ENCODE results near the gene CRYBG1.
"Not testable (repeated sequence)": the region's sequence is repeated elsewhere in the genome, so short reads cannot be mapped to it uniquely, and the experiment has no call there.

CRYBG1 gene

DNA sequence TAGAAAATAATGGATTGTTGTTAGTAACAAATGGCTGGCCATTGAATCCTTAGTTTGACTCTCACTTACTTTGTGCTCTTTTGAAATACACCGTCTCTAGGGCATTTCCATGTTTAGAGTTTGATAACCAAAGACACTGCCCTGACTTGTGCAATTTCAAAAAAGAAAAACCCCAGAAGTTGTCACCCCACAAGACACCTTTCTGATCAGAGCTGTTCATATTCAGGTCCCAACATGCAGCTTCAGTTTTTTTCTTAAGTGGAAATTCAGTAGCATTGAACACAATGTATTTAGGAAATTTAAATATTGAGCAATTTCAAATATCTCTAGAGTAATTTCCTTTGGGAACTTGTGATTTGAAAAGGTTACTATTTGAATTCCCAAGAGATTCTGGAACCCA is 19.4 kb downstream of the CRYBG1 start:
- no peak for DNase-seq

DNA sequence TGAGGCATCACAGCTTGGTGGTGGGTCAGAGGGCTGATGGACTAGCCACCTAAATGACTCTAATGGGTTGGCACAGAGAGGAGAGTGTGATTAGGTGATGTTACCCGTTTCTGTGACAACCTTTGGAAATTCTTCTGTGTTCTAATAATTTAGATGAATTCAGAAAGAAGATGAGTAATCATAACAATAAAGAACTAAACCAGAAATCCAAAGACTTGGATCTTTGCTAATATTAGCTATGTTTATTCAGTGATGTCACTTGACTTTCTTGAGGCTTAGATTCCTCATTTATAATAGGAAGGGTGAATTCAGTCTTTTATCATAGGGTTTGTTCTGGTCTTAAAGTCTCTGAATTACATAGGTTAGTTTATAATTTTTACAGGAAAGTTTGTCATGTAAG is 19.9 kb downstream of the CRYBG1 start:
- DNase-seq, result no peak

DNA sequence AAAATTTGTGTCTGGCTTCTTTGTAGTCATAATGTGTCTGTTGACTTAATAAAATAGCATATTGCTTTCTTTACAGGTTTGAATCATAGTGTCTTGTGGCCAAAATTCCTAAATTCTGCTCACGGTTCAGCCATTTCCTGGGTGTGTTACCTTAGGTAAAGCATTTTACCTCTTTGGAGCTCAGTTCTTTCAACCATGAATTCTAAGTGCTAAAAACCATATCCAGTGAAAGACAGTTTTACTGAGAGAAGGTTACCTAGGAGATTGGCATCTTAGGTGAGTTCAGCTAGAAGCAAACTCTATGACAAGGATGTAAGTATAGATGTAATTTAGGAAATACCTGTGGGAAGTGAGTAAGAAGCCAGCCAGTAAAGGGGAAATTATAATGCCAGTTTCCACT is 20.7 kb downstream of the CRYBG1 start:
- DNase-seq, result no peak

DNA sequence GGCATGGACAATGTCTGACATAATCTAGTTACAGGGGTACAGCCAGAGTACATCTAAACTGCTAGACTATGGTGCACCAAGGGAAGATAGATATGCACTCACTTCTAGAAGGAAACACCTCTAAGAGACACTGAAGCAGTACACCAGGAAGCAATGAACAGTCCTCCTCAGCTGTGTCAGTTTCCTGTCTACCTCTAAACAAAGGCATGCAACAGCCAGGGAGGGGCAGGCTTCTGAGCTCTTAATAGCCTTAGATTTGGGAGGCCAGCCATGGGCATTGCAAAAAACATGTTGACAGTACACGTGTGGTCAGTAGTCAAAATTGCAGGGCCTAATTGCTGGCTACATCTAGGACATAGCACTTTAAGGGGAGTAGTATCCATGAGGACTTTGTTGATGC is 21.4 kb downstream of the CRYBG1 start:
- DNase-seq, result no peak

DNA sequence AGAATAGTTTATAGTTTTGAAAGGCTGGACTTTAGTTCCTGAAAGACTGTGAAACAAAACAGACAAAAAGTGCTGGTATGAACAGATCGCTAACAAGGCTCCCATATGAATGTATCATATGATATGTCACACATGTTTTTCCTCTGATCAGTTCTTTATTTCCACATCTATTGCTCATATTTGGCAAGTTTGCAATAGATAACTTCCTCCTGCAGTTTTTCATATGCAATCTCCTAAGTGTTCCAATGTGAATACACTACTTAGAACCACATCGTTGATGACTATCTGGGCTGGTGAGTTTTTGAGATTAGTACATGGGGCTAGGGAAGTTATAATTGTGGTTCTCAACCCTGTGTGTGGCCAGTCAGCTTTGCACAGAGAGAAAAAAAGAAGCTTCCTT is 23.1 kb downstream of the CRYBG1 start:
- no peak for DNase-seq

DNA sequence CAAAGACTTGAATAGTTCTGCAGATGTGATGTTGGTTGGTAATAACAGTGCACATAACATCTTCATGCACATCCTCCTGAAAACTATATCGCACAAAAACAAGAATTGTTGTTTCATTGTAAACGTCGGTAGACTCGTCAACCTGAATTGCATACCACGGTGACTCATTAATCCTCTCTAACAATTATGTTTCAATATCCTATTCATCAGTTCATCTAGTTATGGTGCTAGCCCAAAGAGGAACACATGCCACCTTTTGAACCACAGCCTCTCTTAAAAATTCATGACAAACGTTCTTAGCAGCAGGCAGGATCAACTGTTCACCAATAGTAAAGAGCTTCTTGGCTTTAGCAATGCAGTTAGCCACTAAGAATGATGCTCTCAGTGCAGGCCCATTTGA is 25.0 kb downstream of the CRYBG1 start:
- no peak for DNase-seq

DNA sequence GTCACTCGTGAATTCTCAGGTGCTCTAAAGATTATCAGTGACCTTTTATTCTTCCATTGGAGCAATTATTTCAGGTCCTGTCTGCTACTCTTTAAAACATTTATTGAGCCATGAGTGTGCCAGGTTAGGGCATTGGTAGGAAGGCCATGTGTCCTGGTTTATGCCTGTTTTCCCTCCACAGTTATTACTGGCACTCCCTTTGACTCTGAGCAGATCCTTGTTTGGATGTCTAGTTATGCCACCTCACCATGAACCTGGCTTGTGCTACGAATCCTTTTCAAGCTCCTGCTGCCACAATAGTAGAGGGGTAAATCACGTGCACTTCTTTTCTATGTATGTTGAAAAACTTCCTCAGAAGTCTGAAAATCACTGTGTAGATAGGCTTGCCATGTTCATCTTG is 27.4 kb downstream of the CRYBG1 start:
- DNase-seq, result no peak

DNA sequence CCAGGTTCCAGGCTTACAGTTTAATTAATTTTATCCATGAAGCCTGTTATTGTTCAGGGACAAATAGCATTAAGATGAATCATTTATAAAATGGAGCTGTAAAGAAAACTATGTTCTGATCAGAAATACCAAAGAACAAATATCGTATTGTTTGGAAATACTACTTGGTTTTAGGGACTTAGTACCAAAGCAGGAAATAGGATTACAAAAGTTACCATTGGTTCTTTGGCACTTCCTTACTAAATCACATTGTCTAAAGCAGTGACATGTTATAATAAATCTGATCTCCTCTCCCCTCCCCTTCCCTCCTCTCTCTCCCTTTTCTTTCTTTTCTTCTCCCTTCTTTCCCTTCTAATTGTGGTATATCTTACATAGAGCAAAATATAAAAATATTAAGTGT is 29.6 kb downstream of the CRYBG1 start:
- no peak for DNase-seq

DNA sequence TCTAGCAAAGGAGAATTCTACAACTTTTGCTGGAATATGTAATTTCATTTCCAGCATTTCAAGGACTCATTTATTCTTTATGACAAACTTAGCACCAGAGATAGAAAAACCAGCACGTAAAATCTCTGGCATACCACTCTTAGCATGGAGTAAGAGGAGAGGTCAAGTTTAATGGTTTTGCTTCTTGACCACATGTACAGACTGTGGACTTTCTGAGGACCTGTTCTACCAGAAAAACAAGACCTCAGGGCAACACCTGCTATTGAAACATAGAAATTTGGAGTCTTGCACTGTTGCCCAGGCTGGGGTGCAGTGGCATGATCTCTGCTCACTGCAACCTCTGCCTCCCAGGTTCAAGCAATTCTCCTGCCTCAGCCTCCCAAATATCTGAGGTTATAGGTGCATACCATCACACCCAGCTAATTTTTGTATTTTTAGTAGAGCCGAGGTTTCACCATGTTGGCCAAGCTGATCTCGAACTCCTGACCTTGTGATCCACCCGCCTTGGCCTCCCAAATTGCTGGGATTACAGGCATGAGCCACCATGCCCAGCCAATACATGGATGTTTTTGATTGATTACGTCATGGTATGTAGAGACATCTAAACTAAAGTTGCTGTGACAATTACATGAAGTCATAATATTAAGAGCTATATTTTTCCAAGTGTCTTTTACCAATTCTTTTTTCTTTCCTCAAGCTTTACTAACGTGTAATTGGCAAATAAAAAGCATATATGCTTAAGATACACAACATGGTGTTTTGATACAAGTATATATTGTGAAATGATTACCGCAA is 36.1 kb downstream of the CRYBG1 start:
- DNase-seq, result no peak

DNA sequence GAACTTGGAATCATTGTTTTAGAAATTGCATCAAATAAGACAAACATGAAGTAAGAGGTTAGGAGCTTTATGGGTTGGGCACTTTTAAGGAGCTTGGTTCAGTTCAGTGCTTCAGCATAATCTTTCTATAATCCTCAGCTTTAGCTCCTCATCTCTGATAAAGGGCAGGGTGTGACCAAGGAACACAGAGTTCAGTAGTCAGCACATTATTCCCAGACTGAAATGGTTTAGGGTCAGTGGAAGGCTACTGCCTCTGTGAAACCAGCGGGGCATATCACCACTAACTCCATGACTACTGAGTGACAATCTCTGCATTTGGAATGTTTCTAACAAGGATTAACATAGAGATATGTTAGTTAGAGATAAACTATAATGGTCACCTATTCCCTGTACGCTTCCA is 36.9 kb downstream of the CRYBG1 start:
- DNase-seq, result no peak

DNA sequence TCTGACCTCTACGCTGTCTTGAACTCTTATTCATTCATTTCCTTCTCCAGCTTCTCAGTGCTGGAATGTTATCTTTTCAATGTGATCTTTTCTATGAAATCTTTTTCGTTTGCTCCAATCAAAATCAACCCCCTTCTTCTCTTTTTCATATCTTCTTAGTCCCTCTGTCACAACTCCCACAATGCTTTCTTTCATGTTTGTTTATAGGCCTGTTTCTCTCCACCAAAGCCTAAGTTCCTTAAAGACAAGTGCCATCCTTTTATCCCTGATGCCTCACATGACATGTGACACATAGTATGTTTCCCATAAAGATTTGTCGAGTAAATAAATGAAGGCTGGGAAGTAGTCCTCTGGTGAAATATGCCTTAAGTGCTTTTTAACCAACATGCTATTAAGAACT is 38.1 kb downstream of the CRYBG1 start:
- no peak for DNase-seq

DNA sequence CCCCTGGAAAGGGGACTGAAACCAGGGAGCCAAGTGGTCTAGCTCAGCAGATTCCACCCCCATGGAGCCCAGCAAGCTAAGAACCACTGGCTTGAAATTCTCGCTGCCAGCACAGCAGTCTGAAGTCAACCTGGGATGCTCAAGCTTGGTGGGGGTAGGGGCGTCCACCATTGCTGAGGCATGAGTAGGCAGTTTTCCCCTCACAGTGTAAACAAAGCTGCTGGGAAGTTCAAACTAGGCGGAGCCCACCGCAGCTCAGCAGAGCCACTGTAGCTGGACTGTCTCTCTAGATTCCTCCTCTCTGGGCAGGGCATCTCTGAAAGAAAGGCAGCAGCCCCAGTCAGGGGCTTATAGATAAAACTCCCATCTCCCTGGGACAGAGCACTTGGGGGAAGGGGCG is 44.5 kb downstream of the CRYBG1 start:
- DNase-seq, result not testable (repeated sequence)

DNA sequence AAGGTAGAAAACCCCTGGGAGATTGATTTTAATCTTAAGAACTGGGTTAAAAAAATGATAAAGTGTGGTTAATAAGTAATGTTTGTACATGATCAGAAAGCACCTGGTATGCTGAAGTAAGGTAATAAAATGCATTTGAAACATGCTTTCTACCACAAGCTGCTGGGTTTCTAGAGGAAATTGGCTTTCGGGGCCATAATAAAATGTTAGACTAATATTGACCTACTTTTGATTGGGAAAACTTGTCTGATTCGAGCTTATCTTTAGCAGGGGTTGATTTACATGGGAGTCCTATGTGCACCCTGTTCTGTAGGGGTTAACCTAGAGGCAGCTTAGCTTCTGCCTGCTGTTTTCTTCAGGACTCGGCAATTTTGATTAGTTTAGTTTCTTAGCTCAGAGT is 50.5 kb downstream of the CRYBG1 start:
- DNase-seq, result no peak

DNA sequence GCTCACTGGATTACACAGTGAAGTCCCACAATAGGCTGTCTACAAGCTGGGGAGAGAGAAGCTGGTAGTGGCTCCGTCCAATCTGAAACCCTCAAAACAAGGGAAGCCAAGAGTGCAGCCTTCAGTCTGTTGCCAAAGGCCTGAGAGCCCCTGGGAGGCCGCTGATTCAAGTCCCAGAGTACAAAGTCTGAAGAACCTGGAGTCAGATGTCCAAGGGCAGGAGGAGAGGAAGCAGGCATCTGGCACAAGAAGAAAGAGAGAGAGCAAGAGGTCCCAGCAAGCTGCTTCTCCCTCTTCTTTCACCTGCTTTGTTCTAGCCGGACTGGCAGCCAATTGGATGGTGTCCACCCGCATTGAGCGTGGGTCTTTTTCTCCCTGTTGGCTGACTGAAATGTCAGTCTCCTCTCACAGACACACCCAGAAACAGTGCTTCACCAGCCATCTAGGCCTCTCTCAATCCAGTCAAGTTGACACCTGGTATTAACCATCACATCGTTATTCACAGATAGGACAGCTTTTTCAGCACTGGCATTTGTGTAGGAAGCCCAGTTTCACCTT is 51.2 kb downstream of the CRYBG1 start:
- no peak for DNase-seq

DNA sequence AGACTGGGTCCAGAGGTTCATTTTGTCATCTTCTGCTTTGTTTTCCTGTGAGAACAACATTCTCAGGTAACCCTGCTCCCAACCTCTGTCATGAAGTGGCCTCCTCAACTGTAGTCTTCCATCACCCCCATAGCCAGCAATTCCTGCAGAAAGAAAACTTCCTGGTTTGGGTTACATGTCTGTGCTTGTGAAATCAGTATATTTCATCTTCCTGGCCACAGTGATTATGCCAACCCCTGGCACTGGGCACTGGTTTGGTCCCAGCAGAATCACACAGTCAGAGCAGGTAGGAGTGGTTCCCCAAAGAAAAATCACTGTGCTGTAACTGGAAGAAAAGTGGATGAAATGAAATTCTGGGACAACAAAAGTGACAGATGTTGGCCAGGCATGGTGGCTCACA is 52.5 kb downstream of the CRYBG1 start:
- no peak for DNase-seq

DNA sequence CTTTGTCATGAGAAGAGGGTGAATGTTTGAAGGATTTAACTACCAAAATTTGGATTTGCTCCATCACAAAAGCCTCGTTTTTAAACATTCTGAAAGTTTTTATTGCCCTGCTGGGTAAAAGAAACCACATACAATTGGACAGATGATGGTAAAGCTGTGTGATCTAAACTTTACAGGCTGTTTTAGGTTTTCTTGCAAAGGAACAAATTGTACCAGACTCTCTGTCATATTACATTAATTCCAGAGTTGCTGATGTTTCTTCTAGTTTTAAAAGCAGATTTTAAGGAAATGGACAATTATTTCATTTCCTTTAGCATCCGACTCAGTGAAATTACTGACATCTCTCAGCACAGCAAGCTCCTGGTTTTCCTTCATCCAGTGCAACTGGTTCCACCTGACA is 53.2 kb downstream of the CRYBG1 start:
- no peak for DNase-seq

DNA sequence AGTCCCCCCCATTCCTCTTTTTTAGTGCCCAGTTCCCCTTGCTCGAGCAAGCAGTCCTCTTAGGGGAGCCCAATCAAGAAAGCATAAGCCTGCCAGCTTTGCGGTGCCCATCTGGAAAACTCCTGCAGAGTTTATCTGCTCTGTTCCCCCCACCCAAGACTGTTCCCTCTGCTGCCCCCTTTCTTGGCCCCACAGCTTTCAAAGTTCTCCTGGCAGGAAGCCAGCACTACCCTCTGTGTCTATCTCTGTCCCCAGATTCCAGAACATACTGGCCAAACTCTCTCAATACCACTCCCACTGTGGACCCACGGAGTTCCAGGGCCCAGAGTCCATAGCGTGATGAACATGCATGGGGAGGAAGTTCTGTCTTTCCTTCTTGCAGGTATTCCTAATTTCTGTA is 55.4 kb downstream of the CRYBG1 start:
- DNase-seq, result no peak

DNA sequence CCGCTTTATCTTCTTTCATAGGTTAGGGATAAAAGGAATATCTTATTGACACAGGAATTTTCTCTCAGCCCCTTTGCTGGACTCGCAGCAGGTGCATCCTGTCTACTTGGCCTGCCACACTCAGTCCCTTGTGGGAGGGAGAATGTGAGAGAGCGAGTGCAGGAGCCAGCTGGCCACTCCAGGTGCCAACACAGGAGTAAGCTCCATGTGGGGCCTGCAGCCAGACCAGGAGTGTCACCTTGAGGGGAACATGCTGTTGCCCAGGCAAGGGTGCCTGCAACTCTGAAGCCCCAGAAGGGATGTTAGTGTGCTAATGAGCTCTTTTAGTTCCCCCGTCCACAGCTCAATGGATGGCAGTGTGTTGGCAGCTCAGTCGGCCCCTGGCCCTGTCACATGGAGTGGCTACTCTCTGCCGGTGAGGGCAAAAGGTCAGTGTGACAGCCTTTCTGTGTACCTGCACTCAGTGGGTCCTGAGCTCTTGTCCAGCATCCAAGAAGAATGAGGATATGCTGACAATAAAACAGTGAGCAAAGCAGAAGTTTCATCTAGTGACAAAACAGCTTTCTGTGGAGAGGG is 57.1 kb downstream of the CRYBG1 start:
- DNase-seq, result no peak

DNA sequence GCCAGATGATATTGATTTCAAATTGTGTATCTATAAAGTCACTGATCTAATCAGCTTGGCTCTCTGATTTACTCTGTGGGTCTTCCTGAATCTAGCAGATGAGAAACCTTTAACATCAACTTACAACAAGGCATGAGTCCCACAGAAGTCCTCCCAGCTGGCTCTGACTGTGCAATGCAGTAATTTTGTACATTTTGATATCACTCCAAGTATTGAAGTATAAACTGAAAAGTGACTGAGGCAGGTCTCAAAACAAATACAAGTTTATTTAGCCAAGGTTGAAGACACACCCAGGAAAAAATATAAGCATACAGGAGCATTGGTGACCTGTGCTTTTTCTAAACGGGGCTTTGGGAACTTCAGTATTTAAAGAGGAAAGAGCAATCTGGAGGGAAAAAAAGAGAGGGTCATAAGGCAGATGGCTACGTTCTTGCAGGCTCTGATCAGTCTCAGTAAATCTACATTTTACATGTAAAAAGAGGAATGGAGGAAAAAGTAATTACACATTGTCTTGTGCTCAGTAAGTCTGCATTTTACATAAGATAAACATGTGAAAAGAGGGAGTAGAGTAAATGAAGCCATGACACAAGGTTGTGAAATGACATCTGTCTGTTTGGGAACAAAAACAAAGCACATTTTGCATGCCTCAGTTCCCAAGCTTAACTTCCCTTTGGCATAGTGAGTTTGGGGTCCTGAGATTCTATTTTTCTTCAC is 59.5 kb downstream of the CRYBG1 start:
- DNase-seq, result no peak

DNA sequence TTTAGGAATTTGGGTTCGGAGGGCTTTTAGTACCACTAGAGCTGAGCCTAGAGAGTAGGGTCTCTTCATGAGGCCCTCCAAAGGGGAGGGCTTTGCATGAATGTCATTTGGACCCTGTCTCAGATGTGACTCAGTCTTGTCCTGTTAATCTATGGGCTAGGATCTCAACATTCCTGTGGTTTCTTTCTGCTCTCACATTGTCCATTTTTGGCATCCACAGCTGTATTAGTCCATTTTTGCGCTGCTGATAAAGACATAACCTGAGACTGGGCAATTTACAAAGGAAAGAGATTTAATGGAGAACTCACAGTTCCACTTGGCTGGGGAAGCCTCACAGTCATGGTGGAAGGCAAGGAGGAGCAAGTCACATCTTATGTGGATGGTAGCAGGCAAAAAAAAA is 61.0 kb downstream of the CRYBG1 start:
- no peak for DNase-seq

DNA sequence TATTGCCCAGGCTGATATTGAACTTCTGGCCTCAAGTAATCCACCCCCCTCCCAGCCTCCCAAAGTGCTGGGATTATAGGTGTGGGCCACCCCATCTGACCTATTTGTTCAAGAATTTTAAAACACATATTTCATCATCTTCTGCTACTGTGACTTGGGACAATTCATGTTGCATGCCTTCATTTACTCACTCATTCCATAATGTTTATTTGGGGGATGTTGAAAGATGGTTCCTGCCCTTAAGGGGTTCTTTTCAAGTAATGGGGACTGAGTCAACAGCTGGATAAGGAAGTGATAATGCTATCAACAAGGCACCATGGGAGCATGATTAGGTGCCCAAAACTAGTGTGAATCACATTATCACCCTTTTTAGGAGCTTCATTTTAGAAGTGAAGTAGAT is 62.0 kb downstream of the CRYBG1 start:
- no peak for DNase-seq

DNA sequence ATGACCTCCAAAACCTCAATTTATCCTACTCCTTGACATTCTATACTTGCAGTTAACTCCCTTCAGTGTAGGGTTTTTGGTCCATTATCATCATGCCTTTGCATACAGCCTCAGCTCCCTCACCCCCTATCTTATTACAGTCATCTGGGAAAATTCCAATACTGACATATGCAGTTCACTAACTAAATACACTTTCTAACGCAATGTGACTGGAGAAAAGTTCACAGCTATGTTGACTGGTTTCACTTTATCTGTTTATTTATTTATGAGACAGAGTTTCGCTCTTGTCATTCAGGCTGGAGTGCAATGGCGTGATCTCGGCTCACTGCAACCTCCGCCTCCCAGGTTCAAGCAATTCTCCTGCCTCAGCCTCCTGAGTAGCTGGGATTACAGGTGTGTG is 64.9 kb downstream of the CRYBG1 start:
- no peak for DNase-seq

DNA sequence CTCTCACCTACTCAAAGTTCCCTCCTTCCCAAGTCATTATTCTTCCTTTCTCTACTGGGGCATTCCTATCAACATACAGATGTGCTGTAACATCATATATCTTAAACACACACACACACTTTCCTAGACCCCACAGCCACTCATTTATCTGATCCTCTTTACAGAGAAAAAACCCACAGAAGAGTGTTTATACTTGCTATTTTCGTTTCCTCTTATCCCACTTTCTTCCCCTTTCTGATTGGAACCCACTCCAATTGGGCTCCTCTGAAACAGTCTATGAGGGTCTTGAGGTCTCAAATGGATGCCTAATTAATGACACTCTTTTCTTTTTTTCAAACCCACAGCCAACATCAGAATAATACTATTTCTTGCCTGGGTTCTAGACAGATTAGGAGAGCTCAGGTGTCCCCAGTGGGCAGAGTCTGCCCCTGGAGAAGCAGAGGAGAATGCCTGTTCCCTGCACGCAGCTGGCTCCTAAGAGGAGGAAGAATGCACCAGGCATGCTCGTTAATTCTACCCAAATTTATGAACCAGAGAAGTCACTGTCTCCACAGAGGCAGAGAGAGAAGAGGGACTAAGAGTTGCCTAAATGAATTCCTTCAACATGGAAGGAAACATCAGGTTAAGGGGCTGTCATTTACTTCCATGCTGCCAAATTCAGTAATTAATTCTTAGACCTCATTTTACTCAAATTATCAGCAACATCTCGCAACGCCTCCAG is 65.9 kb downstream of the CRYBG1 start:
- DNase-seq, result no peak

Data from NCI-H1694 treated with DMSO at 0.1 percent for 48 hours (cell line).